GM23248 (cell line): ENCODE results near the gene CASKIN1.

Experiments
- EZH2 ChIP-seq: fragments of 200-600 bp; sonication (generic); IDR thresholded peaks from 2 replicates; pipeline ENCODE4 v1.6.1; 2018; ENCODE audit warnings: antibody characterized with exemption, mild to moderate bottlenecking; ENCODE audit not compliant: insufficient read depth, poor library complexity, severe bottlenecking
- EZH2phosphoT487 ChIP-seq: fragments of 200-600 bp; sonication (generic); IDR thresholded peaks from 2 replicates; pipeline ENCODE4 v1.6.1; 2018; ENCODE audit warnings: antibody characterized with exemption, moderate library complexity, mild to moderate bottlenecking, low read depth; ENCODE audit not compliant: insufficient read depth

DNA sequence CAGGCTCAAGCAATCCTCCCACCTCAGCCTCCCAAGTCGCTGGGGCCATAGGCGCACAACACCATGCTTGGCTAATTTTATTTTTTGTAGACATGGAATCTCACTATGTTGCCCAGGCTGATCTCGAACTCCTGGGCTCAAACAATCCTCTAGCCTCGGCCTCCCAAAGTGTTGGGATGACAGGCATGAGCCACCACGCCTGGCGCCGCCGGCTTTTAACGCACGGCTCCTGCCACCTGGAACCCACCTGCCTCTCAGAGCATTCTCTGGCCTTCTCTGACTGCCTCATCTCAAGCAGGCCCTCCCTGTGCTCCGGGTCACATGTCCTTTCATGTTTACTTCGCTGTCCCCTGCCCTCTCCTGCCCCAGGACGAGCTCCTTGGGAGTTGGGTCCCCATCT is 10.3 kb downstream of the CASKIN1 start:
- no peak for TF ChIP-seq EZH2phosphoT487
- no peak for TF ChIP-seq EZH2
